Stimulated activated CD4-positive, alpha-beta T cell treated with anti-CD3 and anti-CD28 coated beads, TNF-alpha, amount 100 ng/mL, for 24 hours (primary cell): ENCODE data around the gene CDKN2B.
"Not testable (repeated sequence)": the region's sequence is repeated elsewhere in the genome, so short reads cannot be mapped to it uniquely, and the experiment has no call there.

Experiments
- DNase-seq, 3 experiments: peaks; one replicate each; pipeline ENCODE4 v3.0.0-alpha.2; 2020; ENCODE audit warnings: low read depth in 3 of 3

The CDKN2B gene, protein sequence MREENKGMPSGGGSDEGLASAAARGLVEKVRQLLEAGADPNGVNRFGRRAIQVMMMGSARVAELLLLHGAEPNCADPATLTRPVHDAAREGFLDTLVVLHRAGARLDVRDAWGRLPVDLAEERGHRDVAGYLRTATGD

GRCh38 chr9:22008717-22009505, at the start of gene CDKN2B:
CDKN2B (minus strand) TSS chr9:22009305; CDS start chr9:22008953, 352 bp downstream.
- DNase-seq = peak in 1 of 3 experiments; percentile 76

DNA sequence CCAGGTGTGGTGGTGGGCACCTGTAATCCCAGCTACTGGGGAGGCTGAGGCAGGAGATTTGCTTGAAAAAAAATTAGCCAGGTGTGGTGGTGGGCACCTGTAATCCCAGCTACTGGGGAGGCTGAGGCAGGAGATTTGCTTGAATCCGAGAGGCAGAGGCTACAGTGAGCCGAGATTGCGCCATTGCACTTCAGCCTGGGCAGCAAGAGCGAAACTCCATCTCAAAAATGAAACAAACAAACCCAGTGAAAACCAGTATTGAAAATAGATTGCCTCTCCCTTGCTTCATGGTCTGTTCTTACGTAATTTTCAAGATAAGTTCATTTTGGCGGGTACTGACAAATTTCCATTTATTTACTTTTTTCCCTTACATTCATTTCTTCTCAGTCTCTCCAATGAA, 48.9 kb upstream of the CDKN2B start:
- not testable (repeated sequence) for DNase-seq

- DNase-seq = no peak
Observed at GRCh38 chr9:22056402-22056801, 47.3 kb upstream of the CDKN2B start.

- DNase-seq = no peak
Observed at GRCh38 chr9:22055090-22055489, 46.0 kb upstream of the CDKN2B start.

- DNase-seq = no peak
Observed at GRCh38 chr9:22054529-22054928, 45.4 kb upstream of the CDKN2B start.

DNA sequence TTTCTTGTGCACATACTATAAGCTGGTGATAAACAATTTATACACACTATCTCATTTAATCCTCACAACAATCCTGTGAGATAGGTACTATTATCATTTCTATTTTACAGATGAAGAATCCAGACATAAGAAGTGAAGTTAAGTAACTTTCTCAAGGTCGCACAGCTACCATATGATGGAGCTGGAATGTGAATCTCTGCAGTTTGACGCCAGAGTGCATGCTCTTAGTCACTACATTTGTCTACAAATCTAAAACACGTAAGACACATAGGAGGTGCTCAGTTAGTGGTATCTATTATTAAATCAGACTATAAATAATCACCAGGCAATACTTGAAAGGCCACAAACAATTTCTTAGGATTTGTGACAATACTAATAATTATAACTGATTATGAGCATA, 45.0 kb upstream of the CDKN2B start:
- DNase-seq = no peak

GRCh38 chr9:22053178-22053577, 44.1 kb upstream of the CDKN2B start:
- DNase-seq = no peak

GRCh38 chr9:22052376-22052945, 43.4 kb upstream of the CDKN2B start:
- DNase-seq = peak; percentile 5 to 30 (median 11)

GRCh38 chr9:22050924-22051323, 41.8 kb upstream of the CDKN2B start:
- DNase-seq = no peak

DNA sequence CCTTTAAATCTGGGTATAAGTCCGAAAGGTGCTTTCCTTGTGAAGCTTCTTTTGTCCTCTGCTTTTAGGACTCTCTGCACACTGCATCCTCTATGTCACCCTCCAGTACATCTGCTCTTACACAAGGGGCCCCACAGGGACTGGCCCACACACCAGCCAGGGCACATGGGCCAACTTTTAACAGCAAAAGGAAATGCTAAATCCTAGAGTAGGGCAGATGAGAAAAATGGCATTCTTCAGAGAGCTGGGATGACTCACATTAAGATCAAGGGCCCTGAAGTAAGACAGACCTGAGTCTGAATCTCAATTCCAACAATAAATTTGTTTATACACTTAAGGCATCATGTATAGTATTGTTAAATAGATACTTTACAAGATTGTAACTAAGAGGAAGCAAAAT, 40.3 kb upstream of the CDKN2B start:
- DNase-seq = no peak

GRCh38 chr9:22047596-22047995, 38.5 kb upstream of the CDKN2B start:
- DNase-seq = no peak

DNA sequence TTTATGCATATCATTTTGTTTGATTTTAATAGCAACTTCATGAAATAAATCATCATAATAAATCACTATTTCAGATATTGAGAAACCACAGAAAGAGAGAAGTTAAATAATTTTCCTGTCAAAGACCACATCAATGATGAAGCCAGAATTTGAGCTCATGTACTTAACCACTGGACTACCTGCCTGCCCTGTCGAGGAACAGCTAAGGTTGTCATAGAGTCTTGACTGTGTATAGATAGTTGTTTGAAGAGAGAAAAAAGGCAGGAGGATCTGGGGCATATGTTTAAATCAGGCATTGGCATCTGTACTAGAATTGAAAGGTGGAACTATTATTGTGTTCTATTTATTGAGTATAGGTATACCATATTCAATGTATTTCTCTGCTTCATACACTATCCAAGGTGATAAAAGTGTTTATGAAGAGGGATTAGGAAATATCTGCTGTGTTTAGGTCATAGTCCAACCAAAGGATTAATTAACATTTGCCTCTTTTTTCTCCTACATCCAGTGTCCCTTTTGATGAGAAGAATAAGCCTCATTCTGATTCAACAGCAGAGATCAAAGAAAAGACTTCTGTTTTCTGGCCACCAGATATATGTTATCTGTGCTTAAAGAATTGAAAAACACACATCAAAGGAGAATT, 37.3 kb upstream of the CDKN2B start:
- DNase-seq = no peak

- no peak for DNase-seq
Observed at GRCh38 chr9:22045423-22045822, 36.3 kb upstream of the CDKN2B start.

DNA sequence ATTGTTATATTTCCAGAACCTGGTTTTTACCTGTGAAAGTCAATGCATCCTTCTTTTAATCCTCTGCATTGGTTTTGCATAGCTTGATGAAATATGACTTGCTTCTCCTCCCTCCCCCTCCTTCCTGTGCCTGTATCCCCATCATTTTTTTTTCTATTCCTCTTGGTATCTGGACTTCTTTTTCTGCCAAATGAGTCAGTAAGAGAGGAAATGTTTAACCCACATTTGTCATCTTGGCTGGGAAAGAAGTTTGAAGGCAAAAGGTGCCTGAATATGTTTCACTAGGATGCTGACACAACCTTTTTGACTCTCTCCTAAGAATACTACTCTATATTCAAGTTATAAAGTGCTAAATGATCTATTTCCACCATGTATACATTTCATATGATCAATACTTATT, 35.5 kb upstream of the CDKN2B start:
- DNase-seq = no peak

DNA sequence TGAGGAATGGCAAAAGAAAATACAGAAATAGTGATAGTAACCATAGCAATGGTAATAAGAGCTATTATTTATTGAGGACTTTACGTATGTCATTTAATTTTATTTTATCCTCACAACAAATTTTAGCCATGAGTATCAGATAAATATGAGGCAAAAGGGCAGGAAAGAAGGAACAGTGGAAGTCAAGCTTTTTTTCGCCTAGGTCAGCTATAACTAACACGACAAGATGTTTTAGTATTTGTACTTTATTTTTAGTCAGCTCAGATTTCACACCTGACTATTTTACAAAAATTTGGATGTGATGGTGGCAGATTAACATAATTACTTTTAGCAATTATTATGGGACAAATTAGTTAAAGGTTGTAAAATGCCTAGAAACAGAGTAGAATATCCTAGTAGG, 34.8 kb upstream of the CDKN2B start:
- no peak for DNase-seq

- DNase-seq = no peak
Observed at GRCh38 chr9:22041775-22042174, 32.7 kb upstream of the CDKN2B start.

GRCh38 chr9:22041344-22041743, 32.2 kb upstream of the CDKN2B start:
- no peak for DNase-seq

- no peak for DNase-seq
Observed at GRCh38 chr9:22040760-22041159, 31.7 kb upstream of the CDKN2B start.

- no peak for DNase-seq
Observed at GRCh38 chr9:22039258-22039657, 30.2 kb upstream of the CDKN2B start.

DNA sequence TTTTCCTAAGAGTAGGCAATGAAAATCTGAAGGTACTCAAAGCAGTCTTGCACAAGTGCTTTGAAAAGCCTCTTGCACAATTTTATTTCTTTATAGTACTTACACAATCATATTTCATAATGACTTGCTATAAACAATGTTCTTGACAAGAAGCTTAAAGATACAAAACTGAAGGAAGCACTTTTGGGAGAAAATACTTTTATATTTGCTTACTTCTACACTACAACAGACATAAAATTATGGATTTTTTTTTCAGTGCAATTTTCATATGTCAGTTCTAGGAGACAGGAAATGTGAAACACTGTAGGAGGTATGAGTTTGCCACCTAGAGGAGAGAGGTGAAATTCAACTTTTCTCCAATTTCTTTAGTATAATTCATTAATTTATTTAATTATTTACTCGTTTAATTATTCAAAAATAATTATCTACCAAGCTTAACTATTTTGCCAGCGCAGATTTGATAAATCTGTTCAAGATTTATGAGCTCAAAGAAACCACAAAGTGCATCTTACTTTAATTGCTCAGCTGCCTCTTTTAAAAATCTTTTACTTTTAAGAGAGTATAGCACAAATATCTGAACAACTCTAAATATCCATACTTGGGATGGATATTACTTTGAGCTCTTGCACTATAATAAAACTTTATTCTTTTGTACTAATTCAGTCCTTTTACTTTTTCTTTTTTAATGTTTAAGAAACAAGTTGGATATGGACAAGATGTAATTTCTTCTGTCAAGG, 29.0 kb upstream of the CDKN2B start:
- no peak for DNase-seq

- DNase-seq = no peak
Observed at GRCh38 chr9:22036866-22037626, 27.9 kb upstream of the CDKN2B start.
